SK-N-SH treated with all-trans-retinoic acid at 6 μM for 48 hours (cell line): ENCODE data around the gene SF3A1.

Experiments used
- ATAC-seq: fragments of 200-7000 bp; cut with Tn5 transposase; 3 replicates; pipeline ENCODE4 v1.9.1; 2020; ENCODE audit warnings: mild to moderate bottlenecking, moderate library complexity
- BACH2 ChIP-seq: fragments of 250-450 bp; sonication (Bioruptor Pico); IDR thresholded peaks from 2 replicates; pipeline ENCODE4 v1.9.0; 2021; ENCODE audit warnings: mild to moderate bottlenecking, borderline replicate concordance
- CSDC2 ChIP-seq: fragments of 250-450 bp; sonication (Bioruptor Pico); IDR thresholded peaks from 2 replicates; pipeline ENCODE4 v1.5.0; 2020; ENCODE audit warnings: mild to moderate bottlenecking, moderate library complexity
- CSRNP3 ChIP-seq: fragments of 250-450 bp; sonication (Bioruptor Pico); IDR thresholded peaks from 2 replicates; pipeline ENCODE4 v1.5.1; 2021; ENCODE audit warnings: mild to moderate bottlenecking, moderate library complexity
- ISL1 ChIP-seq: fragments of 250-450 bp; sonication (Bioruptor Pico); IDR thresholded peaks from 2 replicates; pipeline ENCODE4 v2.1.2; 2022; ENCODE audit warnings: mild to moderate bottlenecking, moderate library complexity
- OSR1 ChIP-seq: fragments of 250-450 bp; sonication (Bioruptor Pico); IDR thresholded peaks from 2 replicates; pipeline ENCODE4 v1.8.0; 2022; ENCODE audit warnings: moderate library complexity, mild to moderate bottlenecking, inconsistent platforms
- PATZ1 ChIP-seq: fragments of 250-450 bp; sonication (Bioruptor Pico); IDR thresholded peaks from 2 replicates; pipeline ENCODE4 v1.8.0; 2020; ENCODE audit warnings: mild to moderate bottlenecking, moderate library complexity, borderline replicate concordance
- POU6F1 ChIP-seq: fragments of 250-450 bp; sonication (Bioruptor Pico); IDR thresholded peaks from 2 replicates; pipeline ENCODE4 v1.8.0; 2021; ENCODE audit warnings: low read depth, mild to moderate bottlenecking, moderate library complexity, borderline replicate concordance
- PPARA ChIP-seq: fragments of 250-450 bp; sonication (Bioruptor Pico); IDR thresholded peaks from 2 replicates; pipeline ENCODE4 v1.5.0; 2020; ENCODE audit warnings: mild to moderate bottlenecking, borderline replicate concordance
- RARB ChIP-seq: fragments of 250-450 bp; sonication (Bioruptor Pico); IDR thresholded peaks from 2 replicates; pipeline ENCODE4 v1.8.0; 2021; ENCODE audit warnings: mild to moderate bottlenecking, moderate library complexity
- TCF4 ChIP-seq: fragments of 250-450 bp; sonication (Bioruptor Pico); IDR thresholded peaks from 2 replicates; pipeline ENCODE4 v1.8.0; 2021; ENCODE audit warnings: mild to moderate bottlenecking, moderate library complexity, borderline replicate concordance
- TOX ChIP-seq: fragments of 250-450 bp; sonication (Bioruptor Pico); IDR thresholded peaks from 2 replicates; pipeline ENCODE4 v1.8.0; 2021; ENCODE audit warnings: mild to moderate bottlenecking, moderate library complexity, borderline replicate concordance
- ZC3H10 ChIP-seq: fragments of 250-450 bp; sonication (Bioruptor Pico); IDR thresholded peaks from 2 replicates; pipeline ENCODE4 v1.5.1; 2021; ENCODE audit warnings: mild to moderate bottlenecking, moderate library complexity
- ZFP30 ChIP-seq: fragments of 450-650 bp; formaldehyde crosslinking; IDR thresholded peaks from 2 replicates; pipeline ENCODE4 v1.5.0; 2022; ENCODE audit warnings: mild to moderate bottlenecking, moderate library complexity
- ZNF565 ChIP-seq: fragments of 450-650 bp; formaldehyde crosslinking; conservative IDR thresholded peaks from 2 replicates; pipeline ENCODE4 v1.5.0; 2020; ENCODE audit warnings: low read depth, mild to moderate bottlenecking, moderate library complexity
- ZNF70 ChIP-seq: fragments of 450-650 bp; formaldehyde crosslinking; IDR thresholded peaks from 2 replicates; pipeline ENCODE4 v1.5.0; 2020; ENCODE audit warnings: mild to moderate bottlenecking, moderate library complexity
- ZNF8 ChIP-seq: fragments of 450-650 bp; formaldehyde crosslinking; IDR thresholded peaks from 2 replicates; pipeline ENCODE4 v1.5.0; 2020; ENCODE audit warnings: mild to moderate bottlenecking, moderate library complexity

The SF3A1 gene

GRCh38 chr22:30293026-30293425 is 63.7 kb downstream of the SF3A1 start:
- ATAC-seq: no peak
- no peak for TF ChIP-seq POU6F1 (CRISPR knock-in tag)
- no peak for TF ChIP-seq OSR1 (CRISPR knock-in tag)
- TF ChIP-seq CSRNP3: no peak
- TF ChIP-seq PATZ1 (CRISPR knock-in tag): no peak
- TF ChIP-seq PPARA (CRISPR knock-in tag): no peak
- TF ChIP-seq CSDC2 (CRISPR knock-in tag): no peak
- TF ChIP-seq TCF4 (CRISPR knock-in tag): no peak
- TF ChIP-seq ZNF8: no peak
- TF ChIP-seq ZNF565 (CRISPR knock-in tag): no peak
- no peak for TF ChIP-seq ISL1
- no peak for TF ChIP-seq ZC3H10 (CRISPR knock-in tag)
- no peak for TF ChIP-seq ZFP30

GRCh38 chr22:30292069-30292970 is 64.4 kb downstream of the SF3A1 start:
- TF ChIP-seq ZNF70 (CRISPR knock-in tag) (no peak), POU6F1 (CRISPR knock-in tag) (no peak), OSR1 (CRISPR knock-in tag) (no peak), ZFP30 (no peak), CSDC2 (CRISPR knock-in tag) (no peak), BACH2 (CRISPR knock-in tag) (no peak), ISL1 (no peak), ZNF8 (no peak), RARB (CRISPR knock-in tag) (no peak)

GRCh38 chr22:30291058-30291892 is 65.4 kb downstream of the SF3A1 start:
- TF ChIP-seq TCF4 (CRISPR knock-in tag): no peak
- TF ChIP-seq CSRNP3: no peak
- TF ChIP-seq TOX: no peak
- no peak for ATAC-seq

More at GRCh38 chr22:30292069-30292970, 64.4 kb downstream of the SF3A1 start:
- ATAC-seq: no peak

GRCh38 chr22:30290342-30291057 is 66.2 kb downstream of the SF3A1 start:
- no peak for TF ChIP-seq CSDC2 (CRISPR knock-in tag)
- no peak for TF ChIP-seq OSR1 (CRISPR knock-in tag)
- ATAC-seq: no peak
